ENCODE measurements around the gene ZNF652.

DNA sequence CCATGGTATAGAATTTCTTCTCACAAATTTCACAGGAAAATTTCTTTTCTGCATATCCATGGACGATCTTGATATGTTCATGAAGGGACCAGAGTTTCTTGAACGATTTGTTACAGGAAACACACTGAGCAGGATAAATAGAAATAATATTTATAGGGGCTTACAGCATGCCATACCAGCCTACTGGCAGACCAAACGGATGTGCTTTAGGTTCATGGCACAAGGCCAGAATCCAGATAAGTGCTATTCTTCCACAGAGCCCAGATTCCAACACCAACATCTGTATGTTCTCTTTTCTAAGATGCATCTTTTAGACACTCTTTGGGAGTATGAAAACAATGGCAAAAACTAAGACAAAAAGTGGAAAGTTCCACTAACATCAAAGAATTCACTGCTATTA, 49.3 kb downstream of the ZNF652 start:
- TF ChIP-seq POLR2A (IDR thresholded peaks at IDR 0.05; ENCODE audit: low read depth, low read length) (no peak), POLR2AphosphoS5 (IDR thresholded peaks at IDR 0.05; ENCODE audit: low read depth, low read length) (no peak), POU2F2 (IDR thresholded peaks at IDR 0.05; ENCODE audit: low read depth, low read length) (no peak)
